ENCODE data around the gene ZNF653.

DNA sequence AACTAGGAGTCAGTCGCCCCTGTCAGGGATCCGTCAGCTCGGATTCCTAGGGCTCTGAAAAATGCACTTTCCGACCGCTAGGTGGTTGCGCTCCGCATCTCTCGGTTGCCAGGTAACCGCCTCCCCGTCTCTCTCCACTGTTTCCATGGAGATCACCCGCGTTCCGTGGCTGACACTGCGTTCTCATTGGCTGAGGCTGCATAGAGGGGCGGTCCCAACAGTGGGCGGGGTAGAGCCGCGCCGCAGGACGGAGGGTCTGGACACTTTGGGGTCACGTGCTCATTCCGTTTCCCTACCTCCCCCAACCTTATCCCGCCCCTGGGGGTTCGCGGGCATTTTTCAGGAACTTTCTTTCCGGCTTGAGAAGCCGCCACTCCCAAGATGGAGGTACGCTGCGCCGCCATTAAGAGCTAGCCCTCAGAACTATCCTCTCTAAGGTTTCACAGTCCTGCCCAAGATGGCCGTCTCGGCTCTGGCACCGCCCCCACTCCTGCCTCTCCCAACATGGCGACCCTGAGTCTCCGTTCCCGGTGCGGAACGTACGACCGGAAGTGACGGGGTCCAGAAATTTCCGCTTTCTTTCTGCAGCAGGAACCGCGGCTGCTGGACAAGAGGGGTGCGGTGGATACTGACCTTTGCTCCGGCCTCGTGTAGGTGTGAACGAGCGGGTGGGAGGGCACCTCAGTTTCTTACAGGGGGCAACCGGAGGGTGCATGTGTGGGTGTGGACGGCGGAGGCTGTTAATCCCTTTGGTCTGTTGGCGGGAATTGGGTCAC lies 70.4 kb downstream of the ZNF653 start, which contains the start of the genes ODAD3 and PRKCSH:
- no peak for TF ChIP-seq GATA2 (IDR thresholded peaks at IDR 0.05; ENCODE audit: low read depth, low read length)
- TF ChIP-seq GATA3 (IDR thresholded peaks at IDR 0.05; ENCODE audit: low read depth, low read length): no peak

All from SH-SY5Y (cell line).